ENCODE results near the gene TLCD3B. TPM values are rescaled to one million over a fixed set of nuclear protein-coding genes. Genes with fewer than 3 reads are reported as not detected.
"Not testable (repeated sequence)": the region's sequence is repeated elsewhere in the genome, so short reads cannot be mapped to it uniquely, and the experiment has no call there.

TLCD3B gene
- total RNA-seq, 1 donor from 2014 or later = not detected

- DNase-seq (ENCODE audit: low spot score) = no peak
Measured at GRCh38 chr16:30025574-30025973, 5.5 kb downstream of the TLCD3B start.

GRCh38 chr16:30025156-30025555, 5.9 kb downstream of the TLCD3B start:
- DNase-seq (ENCODE audit: low spot score) = no peak

GRCh38 chr16:30024451-30024850, 6.6 kb downstream of the TLCD3B start:
- no peak for DNase-seq (ENCODE audit: low spot score)

- DNase-seq (ENCODE audit: low spot score) = no peak
Measured at GRCh38 chr16:30023586-30023985, 7.5 kb downstream of the TLCD3B start.

- DNase-seq (ENCODE audit: low spot score) = no peak
Measured at GRCh38 chr16:30022887-30023286, 8.2 kb downstream of the TLCD3B start, which contains the start of gene C16orf92. Gene C16orf92, plus strand, starts transcription at chr16:30023198. Its CDS starts 143 bp downstream, at chr16:30023341.

- no peak for DNase-seq (ENCODE audit: low spot score)
Measured at GRCh38 chr16:30018731-30019158, 12.3 kb downstream of the TLCD3B start.

GRCh38 chr16:30017937-30018336, 13.1 kb downstream of the TLCD3B start:
- not testable (repeated sequence) for DNase-seq (ENCODE audit: low spot score)

- no peak for DNase-seq (ENCODE audit: low spot score)
Measured at GRCh38 chr16:30017277-30017656, 13.8 kb downstream of the TLCD3B start.

- DNase-seq (ENCODE audit: low spot score) = no peak
Measured at GRCh38 chr16:30016555-30017276, 14.4 kb downstream of the TLCD3B start.

- not testable (repeated sequence) for DNase-seq (ENCODE audit: low spot score)
Measured at GRCh38 chr16:30015450-30015849, 15.6 kb downstream of the TLCD3B start.

GRCh38 chr16:30012598-30012997, 18.5 kb downstream of the TLCD3B start:
- DNase-seq (ENCODE audit: low spot score) = not testable (repeated sequence)

GRCh38 chr16:30011714-30012504, 19.2 kb downstream of the TLCD3B start:
- no peak for DNase-seq (ENCODE audit: low spot score)

- no peak for DNase-seq (ENCODE audit: low spot score)
Measured at GRCh38 chr16:30010844-30011713, 20.0 kb downstream of the TLCD3B start, which contains the start of gene DOC2A. Gene DOC2A, minus strand, starts transcription at chr16:30011027. Its CDS starts 805 bp downstream, at chr16:30010222.

- no peak for DNase-seq (ENCODE audit: low spot score)
Measured at GRCh38 chr16:30009990-30010843, 20.9 kb downstream of the TLCD3B start.

- no peak for DNase-seq (ENCODE audit: low spot score)
Measured at GRCh38 chr16:30009085-30009862, 21.8 kb downstream of the TLCD3B start.

- DNase-seq (ENCODE audit: low spot score) = no peak
Measured at GRCh38 chr16:30007378-30007895, 23.6 kb downstream of the TLCD3B start.

- no peak for DNase-seq (ENCODE audit: low spot score)
Measured at GRCh38 chr16:30006659-30007377, 24.3 kb downstream of the TLCD3B start.

- no peak for DNase-seq (ENCODE audit: low spot score)
Measured at GRCh38 chr16:30006095-30006473, 25.0 kb downstream of the TLCD3B start.

All from ureter (tissue), 1 donor.